PC-9 (cell line): Measurements from ENCODE around the gene ATP10A. TPM values are rescaled to one million over a fixed set of nuclear protein-coding genes. Genes with fewer than 3 reads are reported as not detected.

ENCODE experiments used
- BruUV-seq: library from RNA; stranded (reverse); fragments of 400-500 nt; replicated peaks from 2 replicates; lab custom pipeline; 2021; lab: Mats Ljungman, UMichigan
- CTCF ChIA-PET: fragments of 300-600 bp; sonication (Branson Sonifier 250); formaldehyde crosslinking; loops from one replicate; lab custom pipeline; 2022; ENCODE audit warnings: antibody characterized with exemption; lab: Charles Lee
- POLR2A ChIA-PET: fragments of 300-600 bp; sonication (Branson Sonifier 250); formaldehyde crosslinking; loops from one replicate; lab custom pipeline; 2022; ENCODE audit warnings: antibody characterized with exemption; ENCODE audit not compliant: unreplicated experiment; lab: Charles Lee
- DNase-seq, 2 experiments: peaks; one replicate each; pipeline versions ENCODE4 v3.0.0 to v3.0.0-alpha.2; 2015 to 2022; ENCODE audit warnings: mixed read lengths in 1 of 2
- H2AFZ ChIP-seq: fragments of 200-600 bp; sonication (generic); 2 replicates; pipeline ENCODE4 v1.8.1; 2017; ENCODE audit warnings: antibody characterized with exemption
- H3F3A ChIP-seq: fragments of 200-600 bp; sonication (generic); 2 replicates; pipeline ENCODE4 v1.8.1; 2017; ENCODE audit warnings: antibody characterized with exemption, mild to moderate bottlenecking, low read depth; ENCODE audit not compliant: insufficient read depth
- H3K27ac ChIP-seq: fragments of 200-600 bp; sonication (generic); 2 replicates; pipeline ENCODE4 v1.6.1; 2016; ENCODE audit warnings: mixed run types
- H3K27me3 ChIP-seq: fragments of 200-600 bp; sonication (generic); 2 replicates; pipeline ENCODE4 v1.6.1; 2016; ENCODE audit warnings: low read depth, mixed run types; ENCODE audit not compliant: insufficient read depth
- H3K36me3 ChIP-seq: fragments of 200-600 bp; sonication (generic); 2 replicates; pipeline ENCODE4 v1.6.1; 2016; ENCODE audit warnings: low read depth, mixed run types
- H3K4me1 ChIP-seq: fragments of 200-600 bp; sonication (generic); replicated peaks from 2 replicates; pipeline ENCODE4 v1.6.1; 2016; ENCODE audit warnings: mixed run types; ENCODE audit not compliant: insufficient read depth
- H3K4me2 ChIP-seq: fragments of 200-600 bp; sonication (generic); 2 replicates; pipeline ENCODE4 v1.6.1; 2017; ENCODE audit warnings: mixed run types
- H3K4me3 ChIP-seq: fragments of 200-600 bp; sonication (generic); 2 replicates; pipeline ENCODE4 v1.6.1; 2016; ENCODE audit warnings: mixed run types
- H3K79me2 ChIP-seq: fragments of 200-600 bp; sonication (generic); 2 replicates; pipeline ENCODE4 v1.6.1; 2017; ENCODE audit warnings: low read depth, mixed run types
- H3K9me2 ChIP-seq: fragments of 200-600 bp; sonication (generic); 2 replicates; pipeline ENCODE4 v1.8.1; 2017; ENCODE audit warnings: mild to moderate bottlenecking; ENCODE audit not compliant: insufficient read depth
- H3K9me3 ChIP-seq: fragments of 200-600 bp; sonication (generic); 2 replicates; pipeline ENCODE4 v1.8.1; 2016; ENCODE audit warnings: low read depth; ENCODE audit not compliant: insufficient read depth
- H4K20me1 ChIP-seq: fragments of 200-600 bp; sonication (generic); 2 replicates; pipeline ENCODE4 v1.8.1; 2017; ENCODE audit not compliant: insufficient read depth
- CTCF ChIP-seq: fragments of 200-600 bp; sonication (generic); conservative IDR thresholded peaks from 2 replicates; pipeline ENCODE4 v1.6.1; 2017; ENCODE audit warnings: mixed run types, antibody characterized with exemption, mild to moderate bottlenecking, moderate library complexity
- EZH2 ChIP-seq: fragments of 200-600 bp; sonication (generic); IDR thresholded peaks from 2 replicates; pipeline ENCODE4 v1.8.0; 2017; ENCODE audit warnings: antibody characterized with exemption, low read depth
- intact Hi-C: fragments of 100-400 bp; cut with micrococcal nuclease; formaldehyde crosslinking; loops from one replicate; pipeline ENCODE4 v1.10.0; 2022; ENCODE audit not compliant: unreplicated experiment
- total RNA-seq: library from RNA; stranded (reverse); gene quantifications from 2 replicates; pipeline ENCODE4 v1.2.3, GENCODE V29; 2021

The ATP10A gene
- total RNA-seq, 1 experiment from 2014 or later = not detected

GRCh38 chr15:25741256-25741580 is 121.9 kb downstream of the ATP10A start:
- Histone ChIP-seq H3K9me3 (no peaks in the 10 kb centered on the region), H3F3A (no peaks in the 10 kb centered on the region), H3K4me1 (no peaks in the 10 kb centered on the region), H3K9me2 (no peaks in the 10 kb centered on the region), H2AFZ (no peak overlapping the region), H3K27me3 (peaks cover 26% of the 10 kb centered on the region), H4K20me1 (no peaks in the 10 kb centered on the region), H3K36me3 (no peaks in the 10 kb centered on the region), H3K27ac (no peak overlapping the region), H3K79me2 (no peaks in the 10 kb centered on the region), H3K4me3 (no peak overlapping the region), H3K4me2 (no peak overlapping the region)
- ChIA-PET POLR2A (no interaction called here), CTCF (no interaction called here)
- no peak for TF ChIP-seq CTCF
- TF ChIP-seq EZH2 = no peak
- intact Hi-C loops = no loop called here
- BruUV-seq = no TSS peak
- DNase-seq = no peak

GRCh38 chr15:25740383-25741255 is 122.5 kb downstream of the ATP10A start:
- Histone ChIP-seq H3K9me2 (no peaks in the 10 kb centered on the region), H3F3A (no peaks in the 10 kb centered on the region), H2AFZ (no peak overlapping the region), H3K4me1 (no peaks in the 10 kb centered on the region), H3K36me3 (no peaks in the 10 kb centered on the region), H3K4me2 (no peak overlapping the region), H3K27me3 (peaks cover 26% of the 10 kb centered on the region), H4K20me1 (no peaks in the 10 kb centered on the region), H3K9me3 (no peaks in the 10 kb centered on the region), H3K4me3 (no peak overlapping the region), H3K79me2 (no peaks in the 10 kb centered on the region), H3K27ac (no peak overlapping the region)
- BruUV-seq = no TSS peak
- no peak for DNase-seq
- ChIA-PET POLR2A (no interaction called here), CTCF (no interaction called here)
- intact Hi-C loops = no loop called here
- no peak for TF ChIP-seq EZH2
- no peak for TF ChIP-seq CTCF

DNA sequence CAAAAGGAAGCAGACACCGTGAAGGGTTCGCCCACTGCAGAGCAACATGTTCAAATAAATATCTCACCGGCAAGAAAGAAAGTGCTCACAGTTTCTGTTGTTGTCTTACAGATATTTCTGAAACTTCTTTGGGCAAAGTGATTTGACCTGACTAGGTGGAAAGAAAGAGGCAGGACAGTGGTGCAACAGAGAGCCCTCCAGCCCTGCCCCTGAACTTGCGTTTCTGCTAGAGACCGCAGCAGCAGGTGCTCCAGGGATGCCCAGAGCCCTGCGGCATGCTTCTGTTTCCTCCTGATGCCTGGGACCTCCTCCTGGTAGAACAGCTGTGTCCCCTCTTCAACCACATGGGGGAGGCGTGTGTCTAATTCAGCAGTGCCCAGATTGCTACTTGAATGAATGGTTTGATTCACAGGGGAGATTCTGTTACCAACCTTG is 123.4 kb downstream of the ATP10A start:
- CTCF ChIA-PET = no interaction called here
- intact Hi-C loops = no loop called here

More for the DNA sequence above, 123.4 kb downstream of the ATP10A start:
- H3K4me3 ChIP-seq = no peak overlapping the region
- H3F3A ChIP-seq = no peaks in the 10 kb centered on the region
- H3K27me3 ChIP-seq = peaks cover 27% of the 10 kb centered on the region
- no peak overlapping the region for H3K4me2 ChIP-seq
- POLR2A ChIA-PET = no interaction called here
- TF ChIP-seq CTCF (no peak), EZH2 (no peak)
- DNase-seq = no peak
- H3K9me2 ChIP-seq = no peaks in the 10 kb centered on the region
- no peaks in the 10 kb centered on the region for H4K20me1 ChIP-seq
- no peaks in the 10 kb centered on the region for H3K36me3 ChIP-seq
- H3K4me1 ChIP-seq = no peaks in the 10 kb centered on the region
- no peaks in the 10 kb centered on the region for H3K9me3 ChIP-seq
- H3K79me2 ChIP-seq = no peaks in the 10 kb centered on the region
- no peak overlapping the region for H3K27ac ChIP-seq
- no TSS peak for BruUV-seq
- H2AFZ ChIP-seq = no peak overlapping the region
